ENCODE measurements around the gene PTGR3.
A peak's percentile ranks its signal among the peaks of the same experiment; 100 is the strongest.

The PTGR3 gene

DNA sequence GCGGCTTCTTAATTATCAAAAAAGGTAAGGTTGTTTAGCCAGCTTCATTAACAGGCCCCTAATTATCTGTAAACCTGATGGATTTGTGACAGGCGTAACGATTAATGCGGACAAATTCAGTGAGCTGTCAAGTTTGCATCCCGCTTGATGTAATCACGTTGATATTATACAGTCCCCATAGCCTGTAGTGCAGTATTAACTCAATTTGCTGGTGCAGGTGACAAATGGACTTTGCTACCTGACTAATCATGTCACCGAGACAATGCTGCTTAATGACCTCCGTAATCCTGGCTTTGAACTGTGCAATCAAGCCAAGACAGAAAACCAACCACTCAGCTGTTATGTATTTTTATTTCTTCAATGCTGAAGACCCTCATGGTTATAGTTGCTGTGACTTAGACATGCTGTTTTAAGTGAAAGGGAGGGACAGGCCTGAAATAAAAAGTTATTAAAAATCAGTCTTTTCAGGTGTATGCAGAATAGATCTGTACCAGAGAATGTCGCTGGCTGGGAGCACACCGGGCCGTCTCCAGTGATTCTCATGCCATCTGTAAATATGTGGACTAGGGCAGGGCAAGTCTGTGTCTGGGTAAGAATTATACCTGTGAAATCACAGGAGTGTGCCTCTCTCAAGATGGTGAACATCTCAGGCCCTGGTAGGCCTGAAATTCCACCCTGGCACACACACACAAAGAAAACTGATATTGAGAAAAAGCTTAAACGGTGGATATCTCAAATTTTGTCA lies 6.0 kb upstream of the PTGR3 start:
- no peak for DNase-seq

DNA sequence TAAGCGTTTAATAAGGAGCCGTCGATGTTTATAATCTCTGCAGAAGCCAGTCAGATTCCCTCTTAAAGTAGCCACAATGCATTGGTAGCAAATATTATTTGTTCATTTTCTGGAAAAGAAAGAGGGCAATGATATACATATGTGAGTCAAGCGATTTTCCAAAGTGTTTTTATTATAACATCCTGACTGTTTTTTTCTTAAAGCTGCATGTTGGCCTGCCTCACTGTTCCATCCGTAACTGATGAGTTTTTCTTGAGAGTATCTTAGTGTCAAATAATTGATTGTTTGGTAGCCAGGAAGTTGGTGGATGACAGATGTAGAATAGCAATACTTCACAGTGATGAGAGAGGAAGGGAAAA lies 5.4 kb upstream of the PTGR3 start:
- DNase-seq, result no peak

DNA sequence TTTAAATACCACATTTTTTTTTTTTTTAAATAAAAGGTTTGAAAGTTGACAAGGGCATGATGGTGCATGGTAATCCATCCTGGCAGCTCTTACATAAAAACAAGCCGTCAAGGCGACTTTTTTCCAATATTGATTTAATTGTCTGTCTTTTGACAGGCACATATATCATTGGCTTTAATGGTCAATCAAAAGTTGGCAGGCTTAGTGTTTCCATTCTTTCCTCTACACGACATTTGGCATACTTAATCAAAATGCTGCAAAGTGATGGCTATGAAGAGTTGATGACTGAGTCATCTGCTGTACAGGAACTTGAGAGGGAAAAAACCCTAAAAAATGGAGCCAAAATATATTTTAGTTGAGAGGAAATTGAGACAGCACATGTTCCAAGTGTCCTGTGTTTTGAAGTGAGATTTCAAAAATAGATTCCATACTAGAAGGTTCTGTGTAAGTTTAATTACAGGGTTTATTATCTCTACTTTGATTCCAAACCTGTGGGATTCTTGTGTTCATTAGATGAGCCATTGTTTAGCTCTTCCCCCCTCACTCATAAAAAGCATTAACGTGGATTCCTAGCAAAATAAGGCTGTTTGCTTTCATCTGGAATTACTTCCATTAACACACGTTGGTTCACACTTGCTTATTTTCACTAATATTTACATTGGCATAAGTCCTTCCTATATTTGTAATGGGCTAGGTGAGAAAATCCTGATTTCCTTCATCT lies 4.8 kb upstream of the PTGR3 start:
- no peak for DNase-seq

DNA sequence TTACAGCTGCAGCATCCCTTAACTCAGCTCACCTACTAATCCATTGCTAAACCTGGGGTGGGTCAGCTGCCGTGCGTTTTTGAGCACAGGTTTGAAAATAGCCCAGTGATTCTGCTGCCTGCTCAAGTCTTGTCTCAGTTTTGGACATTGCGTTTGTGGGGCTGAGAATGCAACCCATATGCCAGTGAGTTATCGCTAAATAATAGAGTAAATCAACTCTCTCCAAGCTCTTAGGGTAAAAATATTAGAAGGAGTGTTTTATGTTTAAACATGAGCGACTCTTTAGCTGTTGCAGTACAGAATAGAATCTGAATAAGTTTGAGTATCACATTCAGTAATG lies 3.8 kb upstream of the PTGR3 start:
- DNase-seq, result no peak

DNA sequence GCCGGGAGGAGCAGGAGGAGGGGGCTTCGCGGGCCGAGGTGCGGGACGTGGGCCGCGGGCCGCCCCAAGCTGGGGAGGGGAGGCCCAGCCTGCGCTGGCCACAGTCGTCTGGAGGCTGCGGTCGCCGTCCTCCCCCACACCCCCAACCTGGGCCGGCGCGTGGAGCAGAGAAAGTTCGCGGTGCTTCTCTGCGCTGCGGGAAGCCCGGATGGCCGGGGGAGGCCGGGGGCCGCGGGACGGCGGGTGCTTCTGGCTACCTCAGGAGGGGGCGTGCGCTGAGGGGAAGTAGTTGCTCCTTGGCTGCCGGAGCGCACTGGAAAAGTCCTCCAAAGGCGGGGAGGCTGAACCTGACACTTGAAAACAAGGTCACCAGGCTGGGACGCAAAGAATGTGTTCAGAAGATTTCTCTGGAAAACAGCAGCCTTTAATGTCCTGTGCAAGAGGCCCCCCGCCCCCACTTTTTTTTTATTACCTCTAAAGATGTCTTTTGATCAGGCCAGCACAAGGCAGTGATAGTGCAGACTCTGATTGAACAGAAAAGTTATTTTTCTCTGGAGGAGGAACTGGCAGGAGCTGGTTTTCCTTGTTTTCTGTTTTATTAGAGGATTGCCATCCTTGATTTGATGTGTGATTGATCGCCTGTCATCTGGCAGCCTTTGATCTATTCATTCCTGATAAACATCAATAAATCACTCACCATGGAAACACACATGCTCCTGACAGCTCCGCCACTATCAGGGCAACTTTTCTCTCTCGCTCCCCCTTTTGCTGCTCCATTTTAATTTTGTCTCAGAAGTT lies 3.2 kb upstream of the PTGR3 start:
- peak; percentile 36 for DNase-seq

DNA sequence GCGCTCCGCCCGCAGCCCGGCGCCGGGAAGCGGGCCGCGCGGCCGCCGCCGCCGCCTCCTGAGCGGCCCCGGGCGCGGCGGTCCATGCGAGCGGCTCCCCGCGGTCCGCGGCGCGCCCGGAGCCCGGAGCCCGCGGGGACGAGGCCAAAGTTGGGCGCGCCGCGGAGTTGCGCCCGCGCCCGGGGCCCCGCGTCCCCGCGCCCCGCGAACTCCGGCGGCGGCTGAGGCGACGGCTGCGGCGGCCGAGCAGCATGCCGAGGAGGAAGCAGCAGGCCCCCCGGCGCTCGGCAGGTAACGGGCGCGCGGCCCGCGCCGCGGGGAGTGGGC lies 2.6 kb upstream of the PTGR3 start:
- DNase-seq, result peak; percentile 32

DNA sequence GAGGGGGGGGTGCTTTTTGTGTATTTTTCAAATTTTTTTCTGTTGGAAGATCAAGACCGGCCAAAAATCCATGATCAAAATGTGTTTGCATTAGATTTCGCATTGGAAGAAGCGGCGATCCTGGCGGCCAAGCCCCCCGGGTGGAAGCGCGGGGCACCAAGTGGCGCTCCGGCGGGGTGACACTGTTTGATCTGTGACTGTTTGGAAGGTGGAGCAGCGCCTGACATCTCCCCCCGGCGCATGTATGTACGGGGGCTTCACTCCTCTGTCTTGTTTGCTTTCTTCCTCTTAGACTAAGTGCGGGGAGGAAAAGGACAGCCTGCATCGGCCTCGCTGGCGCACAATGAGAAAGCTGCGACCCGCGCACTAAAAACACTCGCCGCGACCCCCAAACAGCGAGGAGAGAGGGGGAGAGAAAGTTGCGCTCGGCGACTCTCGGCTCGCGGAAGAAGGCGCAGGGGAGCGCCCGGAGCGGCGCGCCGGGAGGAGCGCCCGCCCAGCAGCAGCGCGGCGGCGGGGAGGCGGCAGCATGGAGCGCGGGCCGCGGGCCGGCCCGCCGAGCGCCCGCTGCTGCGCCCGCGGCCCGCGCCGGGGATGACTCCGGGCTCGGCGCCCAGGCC lies 2.2 kb upstream of the PTGR3 start:
- peak; percentile 46 for DNase-seq

DNA sequence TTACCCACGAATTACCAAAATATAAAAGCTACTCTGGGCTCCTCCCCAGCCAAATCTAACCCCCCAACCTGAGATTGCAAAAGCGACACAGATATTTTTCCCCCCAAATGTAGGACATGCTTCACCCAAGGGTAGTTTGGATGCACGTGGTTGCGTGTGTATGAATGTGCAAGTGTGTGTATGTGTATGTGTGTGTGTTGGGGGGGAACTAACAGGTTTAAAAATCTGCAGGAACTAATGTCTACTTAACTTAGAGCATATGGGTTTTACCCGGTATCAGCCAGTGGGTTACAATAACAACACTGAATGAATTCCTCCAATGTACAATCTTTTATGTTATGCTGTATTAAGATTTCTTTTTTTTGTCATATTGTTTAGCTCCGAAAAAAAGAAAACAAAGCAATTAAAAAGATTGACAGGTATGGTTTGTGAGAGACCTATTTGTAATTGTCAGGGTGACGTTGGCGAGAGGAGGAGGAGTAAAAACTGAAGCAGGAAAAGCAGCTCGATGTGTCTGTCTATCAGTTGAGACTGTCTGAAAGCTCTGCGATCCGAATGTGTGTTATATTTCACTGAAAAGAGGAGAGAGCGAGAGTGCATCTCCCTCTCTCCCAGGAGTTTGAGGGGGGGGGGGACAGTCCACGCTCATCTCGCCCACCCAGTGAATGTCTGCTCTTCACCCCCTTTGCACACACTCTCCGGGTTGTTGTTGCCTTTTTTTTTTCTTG lies 1.5 kb upstream of the PTGR3 start, which contains the start of gene TSHZ1:
Gene TSHZ1 (plus strand): TSS at position 524 of the 728 bp plus-strand sequence. CDS start 1,080 bp downstream, outside the sequence.
- peak; percentile 70 for DNase-seq

DNA sequence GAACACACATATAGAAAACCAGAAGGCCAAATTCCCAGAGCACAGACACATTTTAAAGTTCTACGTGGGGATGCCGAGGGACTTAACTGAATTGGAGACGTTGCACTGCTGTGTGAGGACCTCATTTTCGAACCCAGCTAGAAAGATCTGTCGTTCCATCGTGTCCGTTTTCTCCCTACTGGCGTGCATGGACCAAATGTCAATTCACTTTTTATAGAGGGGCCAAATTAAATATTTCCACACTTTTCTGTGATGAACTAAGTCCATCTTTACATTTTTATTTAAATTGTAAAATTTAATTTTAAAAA lies 966 bp upstream of the PTGR3 start:
- no peak for DNase-seq

DNA sequence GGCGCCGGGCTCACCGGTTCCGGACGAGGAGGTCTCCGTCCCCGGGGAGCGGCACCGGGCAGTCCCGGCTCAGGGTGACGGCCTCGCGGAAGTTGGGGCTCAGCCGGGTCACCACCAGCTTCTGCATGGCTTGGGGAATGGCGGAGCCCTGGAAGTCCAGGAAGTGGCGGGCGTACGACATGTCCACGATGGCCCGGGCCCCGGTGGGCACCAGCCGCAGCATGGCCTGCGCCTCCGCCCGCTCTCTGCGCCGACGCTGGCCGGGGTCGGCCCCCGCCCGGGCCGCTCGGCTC lies 157 bp downstream of the PTGR3 start:
- no peak for DNase-seq

DNA sequence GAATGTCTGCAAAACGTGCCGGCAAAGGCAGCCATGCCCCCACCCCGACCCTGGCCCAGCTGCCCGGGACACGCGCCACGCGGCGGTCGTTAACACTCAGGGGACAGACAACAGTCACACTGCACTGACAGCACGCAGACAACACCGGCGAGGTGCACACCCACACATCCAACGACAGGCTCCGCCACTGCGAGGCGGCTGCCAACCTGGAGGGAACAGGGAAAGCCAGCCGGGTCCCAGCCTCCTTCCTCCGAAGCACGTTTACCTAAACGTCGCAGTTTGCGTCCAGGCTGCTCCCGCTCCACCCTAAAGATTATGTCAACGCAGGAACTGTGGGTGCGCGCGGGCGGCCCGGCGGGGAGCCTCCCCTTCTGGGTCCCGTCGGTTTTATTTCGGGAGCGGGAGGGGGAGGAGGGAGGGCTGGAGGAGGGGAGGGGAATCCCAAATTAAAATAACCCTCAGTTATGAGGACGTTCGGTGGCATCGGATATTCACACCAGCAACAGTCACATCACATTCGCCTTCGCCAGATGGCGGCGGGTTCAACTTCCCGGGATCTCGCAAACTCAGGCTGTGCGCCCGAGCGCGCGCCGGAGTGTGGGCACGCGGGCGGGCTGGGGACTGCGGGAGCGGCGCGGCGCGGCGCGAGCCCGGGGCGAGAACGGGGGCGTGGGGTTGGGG lies 644 bp downstream of the PTGR3 start:
- DNase-seq, result peak; percentile 55

DNA sequence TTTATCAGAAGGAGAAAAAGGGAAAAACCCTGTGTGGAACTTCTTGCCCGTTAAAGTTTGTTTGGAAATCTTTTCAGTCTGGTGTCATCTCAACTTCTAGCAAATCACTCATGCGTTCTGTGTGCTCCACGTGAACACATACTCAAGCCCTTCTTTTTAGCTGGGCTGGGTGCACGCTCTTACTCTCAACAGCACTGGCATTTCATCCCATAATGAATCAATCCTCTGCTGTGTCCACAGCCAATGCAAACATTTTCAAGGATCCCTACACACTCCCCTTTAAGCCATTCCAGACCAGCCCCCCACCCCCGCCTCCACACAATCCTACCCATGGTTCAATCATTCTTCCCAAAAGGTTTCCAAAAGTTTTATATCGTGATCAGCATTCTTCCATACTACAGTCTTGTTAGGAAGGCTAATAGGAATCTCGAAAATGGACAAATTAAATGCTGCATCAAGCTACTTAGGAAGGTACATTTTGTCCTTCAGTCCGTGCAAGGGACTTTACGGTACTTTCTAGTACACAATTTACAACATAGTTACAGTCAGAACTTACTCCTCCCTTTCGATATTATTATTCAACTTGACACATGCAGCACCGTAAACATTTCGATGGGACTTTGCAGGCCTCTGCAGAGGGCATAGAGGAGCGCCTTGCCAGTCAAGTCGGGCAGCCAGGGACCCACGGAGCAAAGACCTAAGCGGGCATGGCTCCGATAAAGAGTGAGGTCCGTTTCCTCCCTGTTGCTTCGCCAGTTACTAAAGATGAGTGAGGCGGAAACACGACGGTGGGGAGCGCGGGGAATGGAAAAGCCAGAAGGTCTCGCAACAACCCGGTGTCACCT lies 1.4 kb downstream of the PTGR3 start:
- DNase-seq, result no peak

DNA sequence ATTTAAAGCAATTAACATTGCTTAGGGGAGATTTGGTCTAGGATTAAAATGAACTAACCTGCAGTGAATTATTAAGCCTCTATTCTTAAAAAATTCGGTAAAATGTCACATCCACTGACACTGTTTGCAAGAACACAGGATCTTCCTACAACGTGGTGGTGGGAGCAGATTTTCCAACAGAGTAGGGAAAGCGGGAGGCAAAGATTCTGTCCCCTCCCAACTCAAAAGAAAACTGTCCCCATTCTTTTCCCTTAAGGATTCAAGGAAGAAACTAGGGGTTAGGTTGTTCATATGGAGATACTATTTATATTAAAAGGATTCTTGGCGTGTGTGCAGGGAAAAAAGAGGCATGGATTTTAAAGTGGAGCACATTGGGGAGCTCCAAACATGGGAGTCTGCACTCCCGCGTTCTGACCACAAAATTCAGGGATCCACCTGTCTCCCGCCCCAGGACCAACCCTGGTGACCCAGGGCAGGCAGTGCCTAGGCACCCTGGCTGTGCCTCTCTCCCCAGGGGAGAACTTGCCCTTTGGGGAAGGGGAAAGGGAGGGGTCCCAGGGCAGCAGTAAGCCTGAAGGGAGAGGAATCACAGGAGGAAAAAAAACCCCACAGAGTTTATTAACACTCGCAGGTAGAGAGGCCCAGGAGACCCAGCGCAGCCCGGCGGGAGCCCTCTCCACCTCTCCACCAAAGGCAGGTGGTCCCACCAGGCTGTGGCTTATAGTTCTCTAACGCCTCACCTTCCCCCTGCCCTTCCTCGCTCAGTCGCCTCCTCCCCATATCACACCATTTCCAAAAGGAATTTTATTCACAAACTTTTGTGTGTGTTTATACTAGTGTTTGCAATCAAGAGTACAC lies 2.3 kb downstream of the PTGR3 start:
- no peak for DNase-seq

DNA sequence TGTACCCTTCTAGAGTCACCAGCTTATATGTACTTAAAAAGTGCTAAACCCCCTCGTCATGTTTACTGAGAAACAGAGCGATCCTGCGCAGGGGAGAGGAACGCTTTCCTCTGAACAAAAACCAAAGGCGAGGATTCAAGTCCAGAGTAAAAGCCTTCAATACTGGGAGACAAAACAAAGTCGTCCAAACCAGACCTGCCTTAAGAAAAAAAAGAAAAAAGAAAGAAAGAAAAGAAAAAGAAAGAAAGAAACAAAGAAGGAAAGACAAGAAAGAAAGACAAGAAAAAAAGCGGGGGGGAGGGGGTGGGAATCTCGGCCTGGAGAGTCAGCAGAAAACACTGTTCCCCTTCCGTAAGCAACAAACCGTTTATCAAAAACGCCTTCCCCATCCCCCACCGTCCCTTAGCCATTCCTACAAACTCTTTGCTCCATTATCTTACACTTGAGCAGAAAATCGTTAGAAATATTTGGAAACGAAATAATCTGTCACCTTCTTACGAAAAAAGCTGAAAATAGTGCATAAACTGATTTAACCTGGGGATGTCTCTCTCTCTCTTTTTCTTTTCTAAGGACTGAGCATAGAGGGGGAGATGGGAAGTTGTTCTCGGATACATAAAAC lies 3.3 kb downstream of the PTGR3 start:
- no peak for DNase-seq

DNA sequence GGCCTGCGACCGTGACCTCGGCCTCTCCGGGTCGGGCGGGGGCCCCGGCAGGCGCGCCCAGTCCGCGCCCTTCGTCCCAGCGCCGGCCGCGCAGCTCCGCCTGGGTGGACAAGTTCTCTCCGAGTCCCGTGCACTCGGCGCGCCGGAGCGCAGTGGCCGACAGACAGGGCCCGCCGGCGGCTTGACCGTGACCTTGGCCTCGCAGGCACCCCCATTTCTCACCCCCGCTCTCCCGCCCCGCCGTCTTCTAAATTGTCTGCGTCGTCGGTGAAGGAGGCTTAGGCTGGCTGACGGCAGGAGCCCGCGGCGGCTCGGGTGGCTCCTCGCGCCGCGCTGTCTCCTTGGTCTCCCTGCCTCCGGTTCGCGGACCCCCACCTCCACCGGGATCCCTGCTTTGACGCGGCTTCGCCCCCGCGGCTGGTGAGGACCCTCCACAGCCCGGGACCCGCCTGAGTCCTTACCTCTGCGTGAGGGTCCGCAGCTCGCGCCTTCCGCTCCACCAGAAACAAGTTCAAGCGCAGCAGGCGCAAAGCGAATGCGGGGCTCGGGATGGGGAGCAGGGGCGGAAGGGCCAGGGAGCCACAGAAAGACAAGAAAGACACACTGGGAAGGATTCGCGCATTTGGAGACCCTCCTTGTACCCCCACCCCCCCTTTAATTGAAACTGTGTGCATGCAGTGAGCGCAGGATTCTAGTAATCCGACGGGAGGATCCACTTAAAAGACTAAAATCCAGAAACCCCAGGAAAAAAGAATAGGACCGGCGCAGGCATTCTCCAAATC lies 4.0 kb downstream of the PTGR3 start:
- DNase-seq, result no peak

DNA sequence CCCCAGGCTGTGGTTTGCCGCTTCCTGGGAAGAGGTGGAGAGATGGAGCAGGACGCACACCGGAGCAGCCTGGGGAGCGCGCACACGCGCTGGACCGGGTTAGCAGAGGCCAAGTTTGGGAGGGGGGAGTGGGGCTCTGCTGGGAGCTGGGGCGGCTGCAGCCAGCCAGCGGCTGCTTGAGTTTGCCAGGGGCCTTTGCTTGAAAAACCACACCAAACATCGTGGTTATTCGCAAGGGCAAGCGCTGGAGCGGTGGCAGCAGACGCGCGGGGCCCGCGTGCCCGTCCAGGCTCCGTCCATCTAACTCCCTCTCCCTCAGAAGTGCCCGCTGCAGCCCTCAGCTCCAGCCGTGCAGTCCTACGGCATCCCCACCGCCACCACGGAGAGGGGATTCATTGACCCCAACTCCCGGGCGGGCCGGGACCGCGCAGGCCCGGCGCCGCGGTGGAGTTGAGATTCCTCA lies 4.6 kb downstream of the PTGR3 start:
- no peak for DNase-seq

DNA sequence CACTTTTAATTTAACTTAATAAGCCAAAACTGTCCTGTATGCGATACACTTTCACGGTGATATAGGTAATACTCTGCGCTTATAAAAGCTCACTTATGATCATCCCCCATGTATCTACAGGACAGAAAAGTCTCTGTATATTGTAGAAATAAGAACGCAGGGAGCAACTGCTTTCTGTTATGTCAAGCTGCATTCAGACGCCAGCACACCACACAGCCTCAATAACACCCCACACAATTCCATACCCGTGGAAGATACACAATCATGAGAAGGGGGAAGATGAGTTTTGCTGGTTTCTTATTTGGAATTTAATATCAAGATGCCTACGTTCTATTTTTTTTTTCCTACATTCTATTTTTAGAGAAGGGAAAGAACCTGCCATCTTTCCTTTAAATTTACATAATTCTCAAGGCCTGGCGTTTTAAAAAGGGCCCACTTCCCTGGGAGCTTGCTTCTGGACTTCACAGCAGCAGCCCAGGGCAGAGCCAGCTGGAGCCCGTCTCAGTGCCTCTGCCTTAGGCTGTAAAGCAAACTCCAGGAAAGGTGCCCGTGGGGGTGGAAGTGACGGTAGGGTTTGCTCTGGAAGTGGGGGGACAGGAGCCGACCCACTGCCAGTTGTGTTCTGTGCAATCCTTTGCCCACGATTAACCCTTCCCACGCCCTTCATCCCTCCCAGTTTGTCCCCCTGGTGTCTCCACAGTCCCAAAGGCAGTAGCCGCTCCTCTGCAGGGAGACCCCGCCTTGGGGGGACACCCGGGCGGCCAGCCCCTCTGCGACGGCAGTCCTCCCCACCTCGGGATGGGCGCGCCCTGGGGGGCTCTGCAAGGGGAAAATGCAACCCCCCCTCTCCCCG lies 5.3 kb downstream of the PTGR3 start:
- DNase-seq, result no peak

DNA sequence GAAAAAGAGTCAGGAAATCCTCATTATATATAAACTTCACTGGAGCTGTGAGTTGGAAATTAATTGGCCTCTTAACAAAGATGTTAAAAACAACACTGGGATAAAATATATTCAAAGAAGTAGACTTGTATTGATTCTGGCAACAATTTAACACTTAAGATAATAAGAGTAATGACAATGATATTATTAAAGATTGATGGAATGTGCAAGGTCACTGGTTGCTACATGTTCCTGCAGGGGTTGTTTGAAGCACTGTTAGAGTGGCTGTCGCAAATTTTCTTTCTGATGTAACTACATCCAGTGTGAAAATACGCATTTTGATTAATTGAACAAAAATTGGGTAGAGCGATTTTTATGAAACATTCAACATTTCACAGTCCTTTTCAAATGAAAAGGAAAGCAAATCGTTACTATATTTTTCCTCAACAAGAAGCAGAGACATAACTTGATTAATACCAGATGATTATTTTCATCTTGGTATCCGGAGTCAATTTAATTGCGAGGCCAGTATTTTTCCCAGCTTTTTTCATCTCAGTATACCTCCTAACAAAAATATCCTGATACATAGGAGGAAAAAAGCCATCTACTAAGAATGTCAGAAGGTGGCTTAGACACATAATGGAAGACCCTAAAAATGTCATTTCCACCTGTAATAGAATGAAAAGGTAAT lies 6.1 kb downstream of the PTGR3 start:
- DNase-seq, result no peak

Measured in CD4-positive, alpha-beta T cell treated with Interleukin-6 for 4 hours (primary cell).